Mammary epithelial cell (primary cell): ENCODE results near the gene AADACL3.

Experiments
- CTCF ChIP-seq, 2 donors: IDR thresholded peaks in 1 of 2; conservative IDR thresholded peaks in 1 of 2; 2 replicates each; pipeline ENCODE4 v1.5.1; 2011 to 2012; ENCODE audit warnings: inconsistent platforms in 2 of 2, low read length in 2 of 2, mild to moderate bottlenecking in 2 of 2, control low read depth in 1 of 2, low read depth in 1 of 2; ENCODE audit not compliant: insufficient read depth in 1 of 2; ENCODE audit errors: extremely low read depth in 1 of 2
- EZH2 ChIP-seq: IDR thresholded peaks from 2 replicates; pipeline ENCODE4 v1.6.1; 2012; ENCODE audit warnings: low read length, inconsistent platforms, borderline replicate concordance

GRCh38 chr1:12745126-12745991 is 29.4 kb downstream of the AADACL3 start:
- TF ChIP-seq CTCF (conservative IDR thresholded peaks at IDR 0.05 in 1 of 2, IDR thresholded peaks at IDR 0.05 in 1 of 2; ENCODE audit: extremely low read depth in 1 of 2, insufficient read depth in 1 of 2, low read depth in 1 of 2, low read length in 2 of 2): no peak
- no peak for TF ChIP-seq EZH2
